A549 (cell line): ENCODE data around the gene LCN12. TPM values are rescaled to one million over a fixed set of nuclear protein-coding genes. Genes with fewer than 3 reads are reported as not detected.
A peak's percentile ranks its signal among the peaks of the same experiment; 100 is the strongest.

ENCODE experiments used
- ATAC-seq, 2 experiments: fragments of 200-7000 bp in 1 of 2; fragments of >200 bp in 1 of 2; cut with Nextera tagmentation in 1 of 2; cut with Tn5 transposase in 1 of 2; 3 replicates each; pipeline versions ENCODE4 v1.8.0 to v1.9.1; 2018 to 2020; ENCODE audit warnings: mild to moderate bottlenecking in 1 of 2, moderate library complexity in 1 of 2
- CTCF ChIA-PET: fragments of 300-600 bp; sonication (Branson Sonifier 250); formaldehyde crosslinking; extraction: SDS; loops from one replicate; lab custom pipeline; 2021; ENCODE audit warnings: antibody characterized with exemption, inconsistent platforms; lab: Yijun Ruan, JAX
- POLR2A ChIA-PET: fragments of 350-600 bp; formaldehyde crosslinking; extraction: SDS; loops from one replicate; lab custom pipeline; 2021; ENCODE audit warnings: antibody characterized with exemption, inconsistent platforms; lab: Yijun Ruan, JAX
- DNase-seq, 2 experiments: peaks; one replicate each; pipeline versions ENCODE4 v3.0.0 to v3.0.0-alpha.2; 2011 to 2016; ENCODE audit warnings: low read depth in 1 of 2, low spot score in 1 of 2
- FAIRE-seq: peaks from 2 replicates; lab custom pipeline; 2011; peaks lifted over from hg19 to GRCh38; lab: Jason Lieb, UNC
- H3K27ac ChIP-seq, 2 experiments: fragments of >200 bp; sonication (Bioruptor Twin); formaldehyde crosslinking; 3 replicates each; pipeline ENCODE4 v1.5.1; 2016 to 2017
- H3K4me1 ChIP-seq: fragments of >200 bp; sonication (Bioruptor Twin); formaldehyde crosslinking; 3 replicates; pipeline ENCODE4 v1.6.1; 2016
- H3K4me2 ChIP-seq: fragments of >200 bp; sonication (Bioruptor Twin); formaldehyde crosslinking; 3 replicates; pipeline ENCODE4 v1.6.1; 2016
- H3K4me3 ChIP-seq: fragments of >200 bp; sonication (Bioruptor Twin); formaldehyde crosslinking; 3 replicates; pipeline ENCODE4 v1.5.1; 2016
- H3K9me3 ChIP-seq: fragments of >200 bp; sonication (Bioruptor Twin); formaldehyde crosslinking; 3 replicates; pipeline ENCODE4 v1.6.1; 2016
- CEBPB ChIP-seq, 2 experiments: fragments of >200 bp in 1 of 2; sonication (Bioruptor Twin) in 1 of 2; formaldehyde crosslinking in 1 of 2; IDR thresholded peaks; 2 replicates each; pipeline ENCODE4 v1.6.1; 2012 to 2016
- CHD2 ChIP-seq: fragments of 150-350 bp; IDR thresholded peaks from 2 replicates; pipeline ENCODE4 v1.6.1; 2014; ENCODE audit warnings: low read length; ENCODE audit not compliant: partially characterized antibody
- CHD4 ChIP-seq: fragments of 200-600 bp; sonication (generic); IDR thresholded peaks from 2 replicates; pipeline ENCODE4 v1.6.1; 2016; ENCODE audit warnings: antibody characterized with exemption, mild to moderate bottlenecking, borderline replicate concordance
- EHMT2 ChIP-seq: fragments of 200-600 bp; sonication (generic); IDR thresholded peaks from 2 replicates; pipeline ENCODE4 v1.6.1; 2016; ENCODE audit warnings: antibody characterized with exemption, low read depth, mild to moderate bottlenecking, moderate library complexity
- ELK1 ChIP-seq: fragments of 150-350 bp; IDR thresholded peaks from 2 replicates; pipeline ENCODE4 v1.6.1; 2014; ENCODE audit warnings: low read depth, mild to moderate bottlenecking, low read length
- ESRRA ChIP-seq: fragments of 150-350 bp; IDR thresholded peaks from 2 replicates; pipeline ENCODE4 v1.6.1; 2014; ENCODE audit warnings: mild to moderate bottlenecking, low read length, borderline replicate concordance
- FOSL2 ChIP-seq, 2 experiments: fragments of 450-650 bp in 1 of 2; fragments of >200 bp in 1 of 2; sonication (Bioruptor Twin) in 1 of 2; formaldehyde crosslinking; IDR thresholded peaks; 2 replicates each; pipeline versions ENCODE4 v1.5.0 to v1.6.1; 2016 to 2020; ENCODE audit warnings: mild to moderate bottlenecking in 1 of 2, moderate library complexity in 1 of 2
- JUNB ChIP-seq: fragments of >200 bp; sonication (Bioruptor Twin); formaldehyde crosslinking; IDR thresholded peaks from 2 replicates; pipeline ENCODE4 v1.6.1; 2016
- MAFK ChIP-seq: fragments of 450-650 bp; IDR thresholded peaks from 2 replicates; pipeline ENCODE4 v1.6.1; 2014; ENCODE audit not compliant: partially characterized antibody
- NPAS2 ChIP-seq: fragments of 250-450 bp; sonication (Bioruptor Pico); IDR thresholded peaks from 2 replicates; pipeline ENCODE4 v1.8.0; 2022; ENCODE audit warnings: mild to moderate bottlenecking, moderate library complexity, borderline replicate concordance
- NR3C1 ChIP-seq: fragments of >200 bp; sonication (Bioruptor Twin); formaldehyde crosslinking; IDR thresholded peaks from 3 replicates; pipeline ENCODE4 v1.6.1; 2017
- PHF8 ChIP-seq: fragments of 200-600 bp; sonication (generic); IDR thresholded peaks from 2 replicates; pipeline ENCODE4 v1.6.1; 2016; ENCODE audit warnings: low read depth, mild to moderate bottlenecking, antibody characterized with exemption, moderate library complexity, borderline replicate concordance
- POLR2A ChIP-seq: IDR thresholded peaks from 2 replicates; pipeline ENCODE4 v1.6.1; 2012; ENCODE audit warnings: mild to moderate bottlenecking, low read length
- POLR2AphosphoS2 ChIP-seq: conservative IDR thresholded peaks from 2 replicates; pipeline ENCODE4 v1.6.1; 2012; ENCODE audit warnings: low read length, improper control_type of control experiment, inconsistent platforms
- RAD21 ChIP-seq, 2 experiments: fragments of >200 bp in 1 of 2; sonication (Bioruptor Twin) in 1 of 2; formaldehyde crosslinking in 1 of 2; IDR thresholded peaks in 1 of 2; conservative IDR thresholded peaks in 1 of 2; 2 replicates in 1 of 2; 3 replicates in 1 of 2; pipeline ENCODE4 v1.6.1; 2012 to 2018; ENCODE audit warnings: inconsistent platforms in 1 of 2
- REST ChIP-seq: fragments of 200-600 bp; sonication (generic); IDR thresholded peaks from 2 replicates; pipeline ENCODE4 v1.6.1; 2016; ENCODE audit warnings: antibody characterized with exemption, mild to moderate bottlenecking, moderate library complexity
- RFX5 ChIP-seq: fragments of 450-650 bp; IDR thresholded peaks from 2 replicates; pipeline ENCODE4 v1.7.1; 2014; ENCODE audit warnings: antibody characterized with exemption, mild to moderate bottlenecking, moderate library complexity
- SREBF2 ChIP-seq: fragments of 450-650 bp; IDR thresholded peaks from 2 replicates; pipeline ENCODE4 v1.6.1; 2014; ENCODE audit warnings: mild to moderate bottlenecking, moderate library complexity
- TFCP2L1 ChIP-seq: fragments of 250-450 bp; sonication (Bioruptor Pico); IDR thresholded peaks from 2 replicates; pipeline ENCODE4 v1.5.0; 2021; ENCODE audit warnings: mild to moderate bottlenecking
- ZNF302 ChIP-seq: fragments of 250-450 bp; sonication (Bioruptor Pico); IDR thresholded peaks from 2 replicates; pipeline ENCODE4 v1.9.0; 2021; ENCODE audit warnings: inconsistent platforms, mild to moderate bottlenecking, moderate library complexity
- ZSCAN20 ChIP-seq: fragments of 250-450 bp; sonication (Bioruptor Pico); IDR thresholded peaks from 2 replicates; pipeline ENCODE4 v1.8.0; 2022; ENCODE audit warnings: mild to moderate bottlenecking, moderate library complexity
- WGBS: methylation state at CpG from one replicate; pipeline ENCODE4 v1.1.6; 2017; ENCODE audit errors: missing lambda C conversion rate; 5-methylcytosine and 5-hydroxymethylcytosine counted together
- polyA plus RNA-seq, 4 experiments: library from polyadenylated mRNA; depleted of rRNA in 3 of 4; stranded (reverse); fragments of >200 nt; fragmentation: RNase III in 1 of 4; extraction: RNeasy Plus Mini Kit Qiagen cat#74134 plus additional on column Dnase treatment in 1 of 4; gene quantifications; 2 replicates in 3 of 4; 3 replicates in 1 of 4; pipeline ENCODE4 v1.2.3, GENCODE V29; 2011 to 2017

Gene LCN12
- polyA plus RNA-seq, 2 of the 4 experiments (the other 2 are of a cell fraction): 0.74 to 3.0 TPM

GRCh38 chr9:136927343-136928271 is 24.5 kb upstream of the LCN12 start:
- TF ChIP-seq ESRRA (no peak), CEBPB (IDR thresholded peaks at IDR 0.05) (no peak), ZNF302 (CRISPR knock-in tag) (no peak), RAD21 (conservative IDR thresholded peaks at IDR 0.05 in 1 of 2, IDR thresholded peaks at IDR 0.05 in 1 of 2) (no peak), ZSCAN20 (CRISPR knock-in tag) (no peak), RFX5 (no peak), NR3C1 (no peak), TFCP2L1 (CRISPR knock-in tag) (no peak), POLR2A (no peak), NPAS2 (CRISPR knock-in tag) (no peak), ELK1 (no peak), POLR2AphosphoS2 (no peak)
- 90% methylated on average over 23 of the region's 23 CpGs for WGBS
- Histone ChIP-seq H3K4me1 (no peaks in the 10 kb centered on the region), H3K4me3 (no peak overlapping the region), H3K9me3 (peaks cover 7% of the 10 kb centered on the region; the same call in 2 of the 3 replicates), H3K27ac (peak overlapping the region in 1 of 2 experiments; percentile 37; a peak in 2 of 6 replicates), H3K4me2 (no peak overlapping the region)
- no peak for FAIRE-seq
- POLR2A ChIA-PET: no interaction called here
- ATAC-seq: no peak
- no peak for DNase-seq
- CTCF ChIA-PET: interaction anchor here (0.5 to 2.4 kb wide), 13 partner anchors 9 to 838 kb away, joined by 3 to 10 read pairs (median 4); partner anchors contain the start of gene FBXW5

- CTCF ChIA-PET: interaction anchor here (0.5 to 1.5 kb wide), 5 partner anchors 16 to 838 kb away, joined by 3 to 4 read pairs (median 3); partner anchors contain the start of gene FBXW5
- FAIRE-seq (no peak), DNase-seq (no peak), ATAC-seq (peak; percentile 13 to 31; a peak in 3 of 6 replicates)
- 93% methylated on average over 9 of the region's 9 CpGs for WGBS
- Histone ChIP-seq H3K4me1 (peaks cover 1% of the 10 kb centered on the region; the same call in 1 of the 3 replicates), H3K4me3 (no peak overlapping the region), H3K27ac (peak overlapping the region in 1 of 2 experiments; percentile 37; a peak in 2 of 6 replicates), H3K9me3 (peaks cover 10% of the 10 kb centered on the region; the same call in 2 of the 3 replicates), H3K4me2 (no peak overlapping the region)
- peak; percentile 37 for TF ChIP-seq MAFK
- no peak for TF ChIP-seq SREBF2
- no peak for TF ChIP-seq PHF8
- no peak for TF ChIP-seq POLR2AphosphoS2
- POLR2A ChIA-PET: no interaction called here
Measured at GRCh38 chr9:136928591-136928990, 23.5 kb upstream of the LCN12 start.

GRCh38 chr9:136930014-136930413 is 22.1 kb upstream of the LCN12 start:
- DNase-seq (no peak), ATAC-seq (no peak), FAIRE-seq (no peak)
- WGBS: 97% methylated on average over 4 of the region's 4 CpGs
- ChIA-PET POLR2A (no interaction called here), CTCF (no interaction called here)
- Histone ChIP-seq H3K4me3 (no peak overlapping the region), H3K9me3 (peaks cover 10% of the 10 kb centered on the region; the same call in 2 of the 3 replicates), H3K27ac (no peak overlapping the region), H3K4me1 (peaks cover 13% of the 10 kb centered on the region), H3K4me2 (no peak overlapping the region)
- no peak for TF ChIP-seq FOSL2 (IDR thresholded peaks at IDR 0.05)
- TF ChIP-seq FOSL2 (CRISPR knock-in tag; IDR thresholded peaks at IDR 0.05): no peak
- TF ChIP-seq JUNB: no peak
- TF ChIP-seq EHMT2: no peak
- TF ChIP-seq REST: no peak
- no peak for TF ChIP-seq CHD2
- TF ChIP-seq CHD4: no peak
